Airway epithelial cell (primary cell): ENCODE measurements around the gene SERPINB10. TPM values are rescaled to one million over a fixed set of nuclear protein-coding genes. Genes with fewer than 3 reads are reported as not detected.

Source experiments
- total RNA-seq: library from RNA; depleted of rRNA; stranded (reverse); fragments of >200 nt; gene quantifications from 2 replicates; pipeline ENCODE4 v1.2.3, GENCODE V29; 2015

The SERPINB10 gene, protein sequence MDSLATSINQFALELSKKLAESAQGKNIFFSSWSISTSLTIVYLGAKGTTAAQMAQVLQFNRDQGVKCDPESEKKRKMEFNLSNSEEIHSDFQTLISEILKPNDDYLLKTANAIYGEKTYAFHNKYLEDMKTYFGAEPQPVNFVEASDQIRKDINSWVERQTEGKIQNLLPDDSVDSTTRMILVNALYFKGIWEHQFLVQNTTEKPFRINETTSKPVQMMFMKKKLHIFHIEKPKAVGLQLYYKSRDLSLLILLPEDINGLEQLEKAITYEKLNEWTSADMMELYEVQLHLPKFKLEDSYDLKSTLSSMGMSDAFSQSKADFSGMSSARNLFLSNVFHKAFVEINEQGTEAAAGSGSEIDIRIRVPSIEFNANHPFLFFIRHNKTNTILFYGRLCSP
- total RNA-seq: 0.23 and 0.28 TPM in 2 replicates

DNA sequence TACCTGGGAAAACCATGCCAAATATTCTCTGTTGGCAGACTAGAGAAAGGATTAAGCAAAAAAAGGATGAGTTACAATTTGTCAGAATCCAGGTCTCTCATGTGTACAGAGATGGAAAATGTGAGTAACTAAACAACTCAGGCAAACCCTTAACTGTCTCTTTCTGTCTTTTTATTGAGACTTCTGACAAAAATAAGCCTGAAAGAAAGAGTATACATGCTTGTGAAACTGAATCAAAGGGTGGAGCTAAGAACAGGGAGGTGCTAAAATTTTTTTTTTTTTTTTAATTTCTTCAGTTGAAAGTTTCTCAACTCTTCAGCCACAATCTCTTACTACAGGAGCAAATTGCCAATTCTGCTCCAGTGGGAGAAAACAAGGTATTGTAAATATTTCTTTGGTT lies at the start of gene SERPINB10:
TSS of gene SERPINB10 (plus strand) at position 295 of the 400 bp plus-strand sequence. CDS start 7,553 bp downstream, outside the sequence.

GRCh38 chr18:63887424-63887823 lies 20.3 kb upstream of the SERPINB10 start, which contains the start of gene SERPINB2:
SERPINB2 (plus strand) TSS chr18:63887705; CDS start chr18:63891445, 3,740 bp downstream.

DNA sequence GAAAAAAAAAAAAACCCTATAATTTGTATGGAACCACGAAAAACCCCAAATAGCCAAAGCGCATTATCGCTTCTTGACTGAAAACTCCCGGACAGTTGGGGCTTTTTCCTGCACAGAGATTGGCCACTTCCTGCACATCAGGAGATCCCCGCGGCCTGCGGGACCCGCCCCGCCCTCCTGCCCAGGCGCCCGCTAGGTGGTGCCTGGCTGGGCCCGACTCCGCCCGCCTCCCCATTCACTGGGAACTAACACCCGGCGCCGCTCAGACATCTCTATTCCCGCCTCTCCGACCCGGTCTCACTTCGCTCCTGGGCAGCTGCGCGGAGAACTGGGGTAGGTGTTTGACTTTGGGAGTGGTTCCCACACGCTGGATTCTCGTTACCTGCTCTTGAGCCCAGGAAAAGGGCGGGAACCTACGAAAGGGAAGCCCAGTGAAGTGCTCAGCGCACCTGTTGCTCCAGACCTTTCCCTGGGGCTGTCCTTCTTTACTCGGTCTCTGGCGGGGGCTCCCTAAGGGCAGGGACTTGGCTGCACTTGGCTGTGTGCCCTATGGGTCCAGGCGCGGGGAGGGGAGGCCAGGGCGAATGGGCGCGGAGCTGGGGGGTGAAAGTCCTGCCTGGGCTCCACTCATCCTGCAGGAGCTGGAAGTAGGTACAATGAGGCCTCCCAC lies 41.4 kb downstream of the SERPINB10 start, which contains the start of gene HMSD:
TSS of gene HMSD (plus strand) at position 234 of the 670 bp plus-strand sequence. CDS start 4,155 bp downstream, outside the sequence.

DNA sequence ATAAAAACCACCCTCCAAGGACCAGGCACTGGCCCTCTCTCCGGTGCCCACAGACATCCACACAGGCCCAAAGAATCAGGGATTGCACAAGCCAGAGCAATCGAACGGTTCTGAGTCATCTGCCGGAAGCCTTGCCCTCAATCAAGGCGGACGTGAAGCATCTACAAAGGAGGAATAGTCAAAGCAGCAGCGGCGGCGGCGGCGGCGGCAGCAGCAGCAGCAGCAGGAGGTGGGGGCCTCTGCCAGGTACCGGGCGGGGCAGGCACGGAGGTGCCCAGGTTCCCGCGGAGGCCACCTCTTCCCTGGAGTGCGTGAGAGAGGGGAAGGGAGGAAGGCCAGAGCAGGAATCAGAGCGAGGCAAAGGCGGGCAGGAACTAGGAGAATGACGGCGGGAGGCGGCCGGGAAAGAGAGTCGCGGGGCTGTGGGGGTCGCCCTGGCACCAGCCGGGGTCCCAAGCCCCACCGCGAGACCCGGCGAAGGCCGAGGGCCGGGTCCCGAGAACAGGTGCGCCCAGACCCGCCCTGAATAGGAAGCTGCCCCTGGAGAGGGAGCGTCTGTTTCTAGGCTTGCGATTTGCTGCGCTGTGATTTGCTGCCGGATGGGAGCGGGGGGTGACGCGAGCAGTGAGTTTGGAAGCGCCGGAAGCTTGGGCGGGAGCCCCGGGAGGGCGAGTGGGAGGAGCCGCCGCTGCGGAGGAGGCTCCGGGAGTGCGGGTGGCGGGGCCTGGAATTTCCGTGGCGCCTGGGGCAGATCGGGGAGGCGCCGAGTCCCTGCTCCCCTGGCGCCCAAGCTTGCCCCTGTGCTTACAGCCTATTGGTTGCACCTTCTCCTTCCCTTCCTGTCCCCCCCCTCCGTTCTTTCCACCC lies 62.4 kb downstream of the SERPINB10 start, which contains the start of gene SERPINB8:
TSS of gene SERPINB8 (plus strand) at position 140 of the 867 bp plus-strand sequence. CDS start 8,228 bp downstream, outside the sequence.

Other genes starting within 250 kb of the SERPINB10 start
- gene SERPINB3, start 246.1 kb upstream of the SERPINB10 start, total RNA-seq: 149 and 212 TPM in 2 replicates
- gene SERPINB11, start 205.0 kb upstream of the SERPINB10 start, total RNA-seq: 0.05 and 0.35 TPM in 2 replicates
- 59.1 and 63.3 TPM in 2 replicates for gene SERPINB7, start 132.5 kb upstream of the SERPINB10 start, total RNA-seq
- gene SERPINB2, start 20.3 kb upstream of the SERPINB10 start, total RNA-seq: 205 and 218 TPM in 2 replicates
- 0.56 and 1.3 TPM in 2 replicates for gene HMSD, start 41.3 kb downstream of the SERPINB10 start, total RNA-seq
- gene SERPINB8, start 62.1 kb downstream of the SERPINB10 start, total RNA-seq: 15.0 and 17.1 TPM in 2 replicates
- not detected in 2 replicates for gene LINC00305, start 241.1 kb downstream of the SERPINB10 start, total RNA-seq